Parathyroid adenoma (tissue), 2 donors: ENCODE results near the gene CDH16.

Source experiments
- H2AFZ ChIP-seq: fragments of 300-600 bp; sonication (generic); one replicate; pipeline ENCODE4 v1.7.0; 2017; ENCODE audit warnings: antibody characterized with exemption, mild to moderate bottlenecking
- H3K27ac ChIP-seq: fragments of 300-600 bp; sonication (generic); one replicate; pipeline ENCODE4 v1.7.0; 2017
- H3K27me3 ChIP-seq: fragments of 300-600 bp; sonication (generic); one replicate; pipeline ENCODE4 v1.7.0; 2017; ENCODE audit warnings: low read length; ENCODE audit not compliant: control insufficient read depth, insufficient read depth
- H3K36me3 ChIP-seq: fragments of 300-600 bp; sonication (generic); one replicate; pipeline ENCODE4 v1.7.0; 2017; ENCODE audit warnings: low read length; ENCODE audit not compliant: control insufficient read depth, insufficient read depth
- H3K4me1 ChIP-seq: fragments of 300-600 bp; sonication (generic); one replicate; pipeline ENCODE4 v1.7.0; 2017; ENCODE audit warnings: control low read depth
- H3K4me2 ChIP-seq: fragments of 300-600 bp; sonication (generic); one replicate; pipeline ENCODE4 v1.7.0; 2017; ENCODE audit warnings: low read length
- H3K4me3 ChIP-seq: fragments of 300-600 bp; sonication (generic); one replicate; pipeline ENCODE4 v1.7.0; 2017; ENCODE audit warnings: low read depth, low read length
- H3K79me2 ChIP-seq: fragments of 300-600 bp; sonication (generic); one replicate; pipeline ENCODE4 v1.7.0; 2017; ENCODE audit warnings: control low read depth
- H3K9ac ChIP-seq: fragments of 300-600 bp; sonication (generic); one replicate; pipeline ENCODE4 v1.7.0; 2017; ENCODE audit warnings: mild to moderate bottlenecking
- H3K9me3 ChIP-seq: fragments of 300-600 bp; sonication (generic); one replicate; pipeline ENCODE4 v1.7.0; 2017; ENCODE audit warnings: low read length; ENCODE audit not compliant: control insufficient read depth
- CTCF ChIP-seq: fragments of 300-600 bp; sonication (generic); IDR thresholded peaks from one replicate; pipeline ENCODE4 v1.7.0; 2017; ENCODE audit warnings: antibody characterized with exemption, mild to moderate bottlenecking
- donor health status: primary hyperparathyroidism.

CDH16 gene

DNA sequence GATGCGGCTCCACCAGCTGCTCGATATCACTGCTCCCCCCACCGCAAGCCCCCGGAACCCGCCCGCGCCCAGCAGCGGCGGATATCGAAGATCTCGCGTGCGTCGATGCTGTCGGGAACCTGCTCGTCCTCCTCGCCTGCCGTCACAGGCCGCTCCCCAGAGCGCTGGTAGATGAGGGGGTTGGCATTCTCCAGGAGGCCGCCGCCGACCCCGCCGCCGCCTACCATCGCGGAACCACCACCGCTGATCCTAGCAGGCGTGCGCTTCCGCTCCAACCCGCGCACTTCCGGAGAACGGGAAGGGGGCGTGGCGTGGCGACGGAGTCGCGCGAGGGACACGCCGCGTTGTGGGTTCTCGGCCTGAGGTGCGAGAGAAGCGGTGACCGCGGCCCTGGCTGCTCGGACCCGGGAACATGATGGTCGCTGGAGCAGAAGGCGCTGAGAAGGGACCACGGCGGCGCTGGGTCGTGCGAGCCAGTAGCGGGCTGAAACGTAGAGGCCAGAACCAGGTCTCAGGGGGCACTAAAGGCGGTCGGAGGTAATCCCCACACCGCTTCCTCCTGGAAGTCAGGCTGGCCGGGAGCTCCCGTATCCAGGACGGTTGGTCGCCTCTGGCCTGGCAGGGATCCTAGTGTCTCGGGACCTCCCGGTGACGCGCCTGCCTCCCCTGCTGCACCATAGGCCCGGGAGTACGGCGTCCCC lies 15.6 kb upstream of the CDH16 start, which contains the start of gene CIAO2B:
Gene CIAO2B (minus strand): TSS at position 265 of the 701 bp plus-strand sequence. CDS start 38 bp downstream, at position 227.
- peak within 1 kb of the TSS; percentile 92 for H2AFZ ChIP-seq
- H3K79me2 ChIP-seq = peaks cover 13% of the 10 kb centered on the region
- H3K9me3 ChIP-seq = no peaks in the 10 kb centered on the region
- H3K4me1 ChIP-seq = peaks cover 17% of the 10 kb centered on the region
- peak within 1 kb of the TSS; percentile 100 for H3K4me2 ChIP-seq
- no peak for TF ChIP-seq CTCF
- peak within 1 kb of the TSS; percentile 98 for H3K27ac ChIP-seq
- peak within 1 kb of the TSS; percentile 99 for H3K4me3 ChIP-seq
- H3K27me3 ChIP-seq = no peaks in the 10 kb centered on the region
- H3K36me3 ChIP-seq = no peaks in the 10 kb centered on the region
- H3K9ac ChIP-seq = peak within 1 kb of the TSS; percentile 98

GRCh38 chr16:66933776-66934137 lies 15.1 kb upstream of the CDH16 start:
- H3K27ac ChIP-seq = peak overlapping the region; percentile 98
- H2AFZ ChIP-seq = peak overlapping the region; percentile 92
- peak overlapping the region; percentile 99 for H3K4me3 ChIP-seq
- H3K9me3 ChIP-seq = no peaks in the 10 kb centered on the region
- H3K27me3 ChIP-seq = no peaks in the 10 kb centered on the region
- H3K4me1 ChIP-seq = peaks cover 17% of the 10 kb centered on the region
- no peak for TF ChIP-seq CTCF
- H3K79me2 ChIP-seq = peaks cover 13% of the 10 kb centered on the region
- peak overlapping the region; percentile 100 for H3K4me2 ChIP-seq
- H3K9ac ChIP-seq = peak overlapping the region; percentile 98
- H3K36me3 ChIP-seq = no peaks in the 10 kb centered on the region

DNA sequence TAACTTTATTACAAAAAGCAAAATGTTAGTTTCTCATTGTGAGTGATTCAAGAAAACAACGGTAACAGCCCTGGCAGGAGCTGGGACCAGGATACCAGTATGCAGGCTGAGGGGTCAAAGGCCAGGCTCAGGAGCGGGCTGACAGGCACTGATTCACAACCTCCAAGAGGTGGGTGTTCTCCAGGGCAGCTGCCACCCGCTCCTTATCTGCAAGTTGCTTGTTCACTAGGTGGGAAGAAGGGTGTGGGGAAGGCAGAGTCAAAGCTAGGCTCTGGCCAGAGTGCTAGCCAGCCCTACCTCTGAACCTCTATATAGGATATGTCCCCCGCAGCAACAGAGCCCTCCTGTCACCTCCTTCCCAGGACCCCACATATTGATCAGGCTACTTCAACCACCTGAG lies 13.4 kb upstream of the CDH16 start:
- no peak overlapping the region for H3K4me2 ChIP-seq
- no peak overlapping the region for H3K4me3 ChIP-seq
- H3K36me3 ChIP-seq = no peaks in the 10 kb centered on the region
- H2AFZ ChIP-seq = no peak overlapping the region
- no peak for TF ChIP-seq CTCF
- peaks cover 17% of the 10 kb centered on the region for H3K4me1 ChIP-seq
- no peaks in the 10 kb centered on the region for H3K27me3 ChIP-seq
- H3K79me2 ChIP-seq = peaks cover 13% of the 10 kb centered on the region
- no peak overlapping the region for H3K27ac ChIP-seq
- H3K9me3 ChIP-seq = no peaks in the 10 kb centered on the region
- H3K9ac ChIP-seq = no peak overlapping the region

GRCh38 chr16:66931665-66932064 lies 13.0 kb upstream of the CDH16 start:
- no peak overlapping the region for H2AFZ ChIP-seq
- peaks cover 13% of the 10 kb centered on the region for H3K79me2 ChIP-seq
- H3K9me3 ChIP-seq = no peaks in the 10 kb centered on the region
- H3K4me2 ChIP-seq = no peak overlapping the region
- TF ChIP-seq CTCF = no peak
- H3K4me3 ChIP-seq = no peak overlapping the region
- H3K36me3 ChIP-seq = no peaks in the 10 kb centered on the region
- H3K27ac ChIP-seq = no peak overlapping the region
- H3K9ac ChIP-seq = no peak overlapping the region
- peaks cover 17% of the 10 kb centered on the region for H3K4me1 ChIP-seq
- H3K27me3 ChIP-seq = no peaks in the 10 kb centered on the region

GRCh38 chr16:66930189-66930588 lies 11.5 kb upstream of the CDH16 start:
- Histone ChIP-seq H2AFZ (no peak overlapping the region), H3K79me2 (peaks cover 7% of the 10 kb centered on the region), H3K9ac (no peak overlapping the region), H3K4me3 (no peak overlapping the region), H3K9me3 (no peaks in the 10 kb centered on the region), H3K36me3 (no peaks in the 10 kb centered on the region), H3K27ac (no peak overlapping the region), H3K4me2 (no peak overlapping the region), H3K4me1 (peaks cover 14% of the 10 kb centered on the region), H3K27me3 (no peaks in the 10 kb centered on the region)
- TF ChIP-seq CTCF = no peak
